Measurements from ENCODE around the gene LAMB4.

The LAMB4 gene

DNA sequence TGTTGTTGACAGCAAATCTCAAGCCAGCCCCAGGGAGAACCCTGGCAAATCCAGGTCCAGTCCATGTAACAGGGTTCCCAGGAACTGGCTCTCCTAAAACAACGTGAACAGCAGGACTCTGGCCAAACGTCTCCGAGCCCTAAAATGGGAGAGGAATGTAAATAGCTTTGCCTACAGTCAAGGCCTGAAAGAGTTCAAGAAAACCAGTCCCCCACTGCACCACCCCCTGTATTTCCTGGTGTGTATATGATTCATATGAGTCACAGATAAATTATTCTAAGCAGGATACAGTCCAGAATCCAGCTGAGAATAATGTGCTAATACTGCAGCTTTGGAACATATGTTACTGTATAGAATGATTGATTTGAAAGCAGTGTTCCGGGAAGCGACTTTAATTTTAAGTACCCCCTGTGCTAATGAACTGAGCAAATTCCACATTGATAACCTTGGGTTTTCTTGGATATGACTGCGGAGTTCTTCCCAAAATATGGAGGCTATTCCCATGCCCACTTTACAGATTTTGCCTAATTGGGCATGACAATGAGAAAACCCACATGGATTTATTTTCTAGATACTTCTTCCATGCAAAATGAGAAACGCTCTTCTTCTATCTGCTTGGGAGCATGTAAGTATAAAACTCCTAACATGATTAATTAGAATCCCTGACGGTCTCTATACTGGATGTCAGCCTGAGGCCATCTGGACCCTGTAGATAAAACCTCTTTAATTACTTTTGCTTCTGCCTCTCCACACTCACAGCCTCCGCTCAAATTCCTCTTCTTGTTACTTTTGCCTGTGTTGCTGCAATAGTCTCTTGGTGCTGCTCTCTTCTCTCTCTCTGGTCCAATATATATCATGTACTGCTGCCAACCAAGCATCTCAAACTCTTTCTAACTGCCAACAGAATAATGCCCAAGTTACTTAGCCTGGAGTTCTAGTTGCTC, 50.2 kb downstream of the LAMB4 start:
- Histone ChIP-seq H3K27ac (replicated peaks) (no peak overlapping the region), H3K27me3 (ENCODE audit: insufficient read depth, poor library complexity, severe bottlenecking) (no peaks in the 10 kb centered on the region), H3K4me3 (replicated peaks; ENCODE audit: insufficient read depth, low read length) (no peak overlapping the region)
- TF ChIP-seq SPI1 (IDR thresholded peaks at IDR 0.05; ENCODE audit: borderline replicate concordance, low read depth) = no peak
- TF ChIP-seq, protein P1, sequence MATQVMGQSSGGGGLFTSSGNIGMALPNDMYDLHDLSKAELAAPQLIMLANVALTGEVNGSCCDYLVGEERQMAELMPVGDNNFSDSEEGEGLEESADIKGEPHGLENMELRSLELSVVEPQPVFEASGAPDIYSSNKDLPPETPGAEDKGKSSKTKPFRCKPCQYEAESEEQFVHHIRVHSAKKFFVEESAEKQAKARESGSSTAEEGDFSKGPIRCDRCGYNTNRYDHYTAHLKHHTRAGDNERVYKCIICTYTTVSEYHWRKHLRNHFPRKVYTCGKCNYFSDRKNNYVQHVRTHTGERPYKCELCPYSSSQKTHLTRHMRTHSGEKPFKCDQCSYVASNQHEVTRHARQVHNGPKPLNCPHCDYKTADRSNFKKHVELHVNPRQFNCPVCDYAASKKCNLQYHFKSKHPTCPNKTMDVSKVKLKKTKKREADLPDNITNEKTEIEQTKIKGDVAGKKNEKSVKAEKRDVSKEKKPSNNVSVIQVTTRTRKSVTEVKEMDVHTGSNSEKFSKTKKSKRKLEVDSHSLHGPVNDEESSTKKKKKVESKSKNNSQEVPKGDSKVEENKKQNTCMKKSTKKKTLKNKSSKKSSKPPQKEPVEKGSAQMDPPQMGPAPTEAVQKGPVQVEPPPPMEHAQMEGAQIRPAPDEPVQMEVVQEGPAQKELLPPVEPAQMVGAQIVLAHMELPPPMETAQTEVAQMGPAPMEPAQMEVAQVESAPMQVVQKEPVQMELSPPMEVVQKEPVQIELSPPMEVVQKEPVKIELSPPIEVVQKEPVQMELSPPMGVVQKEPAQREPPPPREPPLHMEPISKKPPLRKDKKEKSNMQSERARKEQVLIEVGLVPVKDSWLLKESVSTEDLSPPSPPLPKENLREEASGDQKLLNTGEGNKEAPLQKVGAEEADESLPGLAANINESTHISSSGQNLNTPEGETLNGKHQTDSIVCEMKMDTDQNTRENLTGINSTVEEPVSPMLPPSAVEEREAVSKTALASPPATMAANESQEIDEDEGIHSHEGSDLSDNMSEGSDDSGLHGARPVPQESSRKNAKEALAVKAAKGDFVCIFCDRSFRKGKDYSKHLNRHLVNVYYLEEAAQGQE (IDR thresholded peaks at IDR 0.05; ENCODE audit: insufficient replicate concordance, low read depth) = no peak
- TF ChIP-seq GABPA (IDR thresholded peaks at IDR 0.05; ENCODE audit: low read depth) = no peak
- DNase-seq (ENCODE audit: low read depth in 1 of 2, low spot score in 1 of 2) = no peak

DNA sequence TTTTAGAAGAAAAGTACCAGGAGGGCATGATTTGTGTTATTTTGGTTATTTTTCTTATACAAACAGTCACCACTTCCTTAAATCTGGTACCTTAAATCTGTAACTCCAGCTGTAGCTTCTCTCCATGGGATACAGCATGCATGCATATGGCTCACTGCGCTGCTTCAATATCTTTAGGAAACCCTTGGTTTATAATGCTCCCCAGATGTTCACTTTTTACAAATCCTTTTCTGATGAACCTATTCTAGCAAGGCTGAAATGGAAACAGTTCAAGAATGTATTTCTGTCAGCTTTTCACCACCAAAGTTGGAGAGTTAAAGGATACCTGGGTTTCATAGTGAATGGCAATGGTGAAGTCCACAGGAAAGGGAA, 50.9 kb downstream of the LAMB4 start:
- TF ChIP-seq SPI1 (IDR thresholded peaks at IDR 0.05; ENCODE audit: borderline replicate concordance, low read depth) (no peak), GABPA (IDR thresholded peaks at IDR 0.05; ENCODE audit: low read depth) (no peak), POLR2AphosphoS5 (IDR thresholded peaks at IDR 0.05; ENCODE audit: low read depth) (no peak)
- TF ChIP-seq, protein P2, sequence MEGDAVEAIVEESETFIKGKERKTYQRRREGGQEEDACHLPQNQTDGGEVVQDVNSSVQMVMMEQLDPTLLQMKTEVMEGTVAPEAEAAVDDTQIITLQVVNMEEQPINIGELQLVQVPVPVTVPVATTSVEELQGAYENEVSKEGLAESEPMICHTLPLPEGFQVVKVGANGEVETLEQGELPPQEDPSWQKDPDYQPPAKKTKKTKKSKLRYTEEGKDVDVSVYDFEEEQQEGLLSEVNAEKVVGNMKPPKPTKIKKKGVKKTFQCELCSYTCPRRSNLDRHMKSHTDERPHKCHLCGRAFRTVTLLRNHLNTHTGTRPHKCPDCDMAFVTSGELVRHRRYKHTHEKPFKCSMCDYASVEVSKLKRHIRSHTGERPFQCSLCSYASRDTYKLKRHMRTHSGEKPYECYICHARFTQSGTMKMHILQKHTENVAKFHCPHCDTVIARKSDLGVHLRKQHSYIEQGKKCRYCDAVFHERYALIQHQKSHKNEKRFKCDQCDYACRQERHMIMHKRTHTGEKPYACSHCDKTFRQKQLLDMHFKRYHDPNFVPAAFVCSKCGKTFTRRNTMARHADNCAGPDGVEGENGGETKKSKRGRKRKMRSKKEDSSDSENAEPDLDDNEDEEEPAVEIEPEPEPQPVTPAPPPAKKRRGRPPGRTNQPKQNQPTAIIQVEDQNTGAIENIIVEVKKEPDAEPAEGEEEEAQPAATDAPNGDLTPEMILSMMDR (IDR thresholded peaks at IDR 0.05; ENCODE audit: insufficient read depth, low read length) = no peak
- no peaks in the 10 kb centered on the region for H3K27me3 ChIP-seq (ENCODE audit: insufficient read depth, poor library complexity, severe bottlenecking)
- no peak overlapping the region for H3K4me3 ChIP-seq (replicated peaks; ENCODE audit: insufficient read depth, low read length)
- no peak overlapping the region for H3K27ac ChIP-seq (replicated peaks)
- no peak for DNase-seq (ENCODE audit: low read depth in 1 of 2, low spot score in 1 of 2)

DNA sequence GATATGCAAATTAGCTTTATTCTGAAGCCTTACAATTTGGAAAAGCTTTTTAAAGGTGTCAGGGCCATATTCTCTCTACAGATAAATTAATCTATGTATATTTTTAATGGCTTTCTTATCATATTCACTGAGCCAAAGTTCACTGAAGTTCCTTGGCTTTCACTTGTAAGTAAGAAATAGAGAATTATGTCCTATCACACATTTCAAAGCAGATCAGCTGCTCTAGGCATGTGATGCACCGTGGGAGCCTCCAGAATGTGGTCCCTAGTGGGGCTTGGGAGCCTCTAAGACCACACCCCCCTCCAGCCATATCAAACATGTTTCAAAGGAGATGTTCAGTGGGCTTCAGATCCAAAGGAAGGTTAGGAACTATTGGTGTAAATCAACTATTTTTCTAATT, 51.5 kb downstream of the LAMB4 start:
- H3K27ac ChIP-seq (replicated peaks) = no peak overlapping the region

More for the DNA sequence above, 51.5 kb downstream of the LAMB4 start:
- Histone ChIP-seq H3K27me3 (ENCODE audit: insufficient read depth, poor library complexity, severe bottlenecking) (no peaks in the 10 kb centered on the region), H3K4me3 (replicated peaks; ENCODE audit: insufficient read depth, low read length) (no peak overlapping the region)
- DNase-seq (ENCODE audit: low read depth in 1 of 2, low spot score in 1 of 2) = no peak
- no peak for TF ChIP-seq GABPA (IDR thresholded peaks at IDR 0.05; ENCODE audit: low read depth)
- no peak for TF ChIP-seq SPI1 (IDR thresholded peaks at IDR 0.05; ENCODE audit: borderline replicate concordance, low read depth)
- TF ChIP-seq POLR2AphosphoS5 (IDR thresholded peaks at IDR 0.05; ENCODE audit: low read depth) = no peak
- TF ChIP-seq, protein P2 (IDR thresholded peaks at IDR 0.05; ENCODE audit: insufficient read depth, low read length) = no peak
- TF ChIP-seq, protein P1 (IDR thresholded peaks at IDR 0.05; ENCODE audit: insufficient replicate concordance, low read depth) = no peak
